SK-N-SH (cell line): ENCODE data around the gene KRTAP5-3.

ENCODE experiments used
- CHD2 ChIP-seq: fragments of 150-350 bp; IDR thresholded peaks from 2 replicates; pipeline ENCODE4 v1.6.1; 2018; ENCODE audit warnings: low read length; ENCODE audit not compliant: partially characterized antibody
- CTCF ChIP-seq: fragments of 200-600 bp; sonication (generic); IDR thresholded peaks from 2 replicates; pipeline ENCODE4 v1.6.1; 2017; ENCODE audit warnings: antibody characterized with exemption, mild to moderate bottlenecking, moderate library complexity
- EZH2phosphoT487 ChIP-seq: fragments of 200-600 bp; sonication (generic); IDR thresholded peaks from 2 replicates; pipeline ENCODE4 v1.6.1; 2017; ENCODE audit warnings: low read depth, mixed run types, mild to moderate bottlenecking, antibody characterized with exemption, moderate library complexity, borderline replicate concordance
- MAX ChIP-seq: IDR thresholded peaks from 2 replicates; pipeline ENCODE4 v1.4.0; 2012; ENCODE audit warnings: low read depth
- MEF2A ChIP-seq: IDR thresholded peaks from 2 replicates; pipeline ENCODE4 v1.4.0; 2012; ENCODE audit warnings: low read depth, borderline replicate concordance
- TAF1 ChIP-seq: IDR thresholded peaks from 2 replicates; pipeline ENCODE4 v1.6.1; 2012; ENCODE audit warnings: low read depth, mild to moderate bottlenecking, low read length, moderate library complexity, borderline replicate concordance
- USF2 ChIP-seq: fragments of 150-350 bp; IDR thresholded peaks from 2 replicates; pipeline ENCODE4 v1.6.1; 2017; ENCODE audit warnings: antibody characterized with exemption, low read length, low read depth, borderline replicate concordance
- TF ChIP-seq, protein P1 (sequence below): IDR thresholded peaks from 2 replicates; pipeline ENCODE4 v1.6.1; 2012; ENCODE audit warnings: mild to moderate bottlenecking, low read depth, low read length, moderate library complexity

DNA sequence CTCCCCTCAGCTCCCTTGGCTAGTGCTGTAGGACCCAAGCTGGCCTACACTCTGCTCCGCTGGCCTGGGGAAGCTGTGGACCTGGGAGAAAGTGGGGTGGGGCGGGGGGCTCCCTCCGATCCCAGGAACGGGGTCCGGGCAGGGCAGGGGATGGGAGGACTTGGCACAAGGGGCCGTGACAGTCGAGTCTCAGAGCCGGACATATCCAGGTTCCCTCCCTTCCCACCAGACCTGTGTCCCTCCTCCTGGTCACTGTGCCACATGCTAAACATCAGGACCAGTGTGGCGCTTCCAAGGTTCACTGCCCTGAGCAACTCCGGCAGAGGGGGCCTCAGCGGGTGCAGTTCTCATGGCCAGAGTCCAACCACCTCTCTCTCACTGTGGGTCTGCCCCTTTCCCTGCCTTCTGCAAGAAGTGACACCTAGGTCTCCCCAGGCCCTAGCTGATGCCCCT lies 38.2 kb downstream of the KRTAP5-3 start:
- no peak for TF ChIP-seq CHD2
- no peak for TF ChIP-seq CTCF
- TF ChIP-seq MAX: no peak
- TF ChIP-seq EZH2phosphoT487: no peak
- TF ChIP-seq, protein P1, sequence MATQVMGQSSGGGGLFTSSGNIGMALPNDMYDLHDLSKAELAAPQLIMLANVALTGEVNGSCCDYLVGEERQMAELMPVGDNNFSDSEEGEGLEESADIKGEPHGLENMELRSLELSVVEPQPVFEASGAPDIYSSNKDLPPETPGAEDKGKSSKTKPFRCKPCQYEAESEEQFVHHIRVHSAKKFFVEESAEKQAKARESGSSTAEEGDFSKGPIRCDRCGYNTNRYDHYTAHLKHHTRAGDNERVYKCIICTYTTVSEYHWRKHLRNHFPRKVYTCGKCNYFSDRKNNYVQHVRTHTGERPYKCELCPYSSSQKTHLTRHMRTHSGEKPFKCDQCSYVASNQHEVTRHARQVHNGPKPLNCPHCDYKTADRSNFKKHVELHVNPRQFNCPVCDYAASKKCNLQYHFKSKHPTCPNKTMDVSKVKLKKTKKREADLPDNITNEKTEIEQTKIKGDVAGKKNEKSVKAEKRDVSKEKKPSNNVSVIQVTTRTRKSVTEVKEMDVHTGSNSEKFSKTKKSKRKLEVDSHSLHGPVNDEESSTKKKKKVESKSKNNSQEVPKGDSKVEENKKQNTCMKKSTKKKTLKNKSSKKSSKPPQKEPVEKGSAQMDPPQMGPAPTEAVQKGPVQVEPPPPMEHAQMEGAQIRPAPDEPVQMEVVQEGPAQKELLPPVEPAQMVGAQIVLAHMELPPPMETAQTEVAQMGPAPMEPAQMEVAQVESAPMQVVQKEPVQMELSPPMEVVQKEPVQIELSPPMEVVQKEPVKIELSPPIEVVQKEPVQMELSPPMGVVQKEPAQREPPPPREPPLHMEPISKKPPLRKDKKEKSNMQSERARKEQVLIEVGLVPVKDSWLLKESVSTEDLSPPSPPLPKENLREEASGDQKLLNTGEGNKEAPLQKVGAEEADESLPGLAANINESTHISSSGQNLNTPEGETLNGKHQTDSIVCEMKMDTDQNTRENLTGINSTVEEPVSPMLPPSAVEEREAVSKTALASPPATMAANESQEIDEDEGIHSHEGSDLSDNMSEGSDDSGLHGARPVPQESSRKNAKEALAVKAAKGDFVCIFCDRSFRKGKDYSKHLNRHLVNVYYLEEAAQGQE: no peak
- no peak for TF ChIP-seq MEF2A
- no peak for TF ChIP-seq TAF1
- TF ChIP-seq USF2: no peak
